Neutrophil (primary cell): Measurements from ENCODE around the gene HNRNPA1L2.
"Not testable (repeated sequence)": the region's sequence is repeated elsewhere in the genome, so short reads cannot be mapped to it uniquely, and the experiment has no call there.

Experiments
- H3K27ac ChIP-seq: fragments of 200-600 bp; sonication (generic); 2 replicates; pipeline ENCODE4 v1.5.1; 2016; ENCODE audit warnings: mild to moderate bottlenecking, moderate library complexity
- H3K27me3 ChIP-seq: fragments of 200-600 bp; sonication (generic); 2 replicates; pipeline ENCODE4 v1.6.0; 2016; ENCODE audit warnings: mild to moderate bottlenecking
- H3K36me3 ChIP-seq: fragments of 200-600 bp; sonication (generic); 2 replicates; pipeline ENCODE4 v1.5.1; 2017
- H3K4me1 ChIP-seq, 2 experiments: fragments of 200-600 bp in 1 of 2; sonication (generic) in 1 of 2; 1 replicate in 1 of 2; 2 replicates in 1 of 2; pipeline versions ENCODE4 v1.5.1 to v1.6.1; 2013 to 2016; ENCODE audit warnings: low read depth in 1 of 2, low read length in 1 of 2, mild to moderate bottlenecking in 1 of 2, moderate library complexity in 1 of 2; ENCODE audit not compliant: control insufficient read depth in 1 of 2, insufficient read depth in 1 of 2
- H3K4me3 ChIP-seq, 2 experiments: fragments of 200-600 bp in 1 of 2; sonication (generic) in 1 of 2; 1 replicate in 1 of 2; 2 replicates in 1 of 2; pipeline ENCODE4 v1.5.1; 2013 to 2016; ENCODE audit warnings: low read depth in 1 of 2, low read length in 1 of 2, mild to moderate bottlenecking in 1 of 2, moderate library complexity in 1 of 2
- H3K9me3 ChIP-seq: fragments of 200-600 bp; sonication (generic); 2 replicates; pipeline ENCODE4 v1.5.1; 2016
- CTCF ChIP-seq: fragments of 200-600 bp; sonication (generic); IDR thresholded peaks from 2 replicates; pipeline ENCODE4 v1.5.1; 2016; ENCODE audit warnings: antibody characterized with exemption

The HNRNPA1L2 gene

DNA sequence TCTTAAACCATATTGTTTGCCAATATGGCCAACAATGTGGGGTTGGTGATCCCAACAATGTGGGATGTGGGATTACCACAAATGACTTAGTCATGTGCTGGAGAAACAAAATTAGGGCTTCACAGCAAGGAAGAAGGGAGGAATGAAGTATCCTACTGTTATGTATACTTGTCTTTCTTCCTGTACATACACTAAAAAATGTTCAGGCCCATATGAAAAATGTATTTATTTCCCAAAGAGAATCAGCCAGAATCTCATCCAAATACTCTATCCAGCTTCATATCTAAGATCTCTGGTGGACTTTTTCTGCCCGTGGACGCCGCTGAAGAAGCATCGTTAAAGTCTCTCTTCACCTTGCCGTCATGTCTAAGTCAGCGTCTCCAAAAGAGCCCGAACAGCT is at the start of gene HNRNPA1L2:
HNRNPA1L2 (plus strand) TSS at position 301 of the 400 bp plus-strand sequence; CDS start at position 363, 62 bp downstream.
- no peak within 1 kb of the TSS for H3K27ac ChIP-seq
- no peaks in the 10 kb centered on the region for H3K4me1 ChIP-seq
- H3K4me3 ChIP-seq = no peak within 1 kb of the TSS
- no peaks in the 10 kb centered on the region for H3K9me3 ChIP-seq
- no peaks in the 10 kb centered on the region for H3K27me3 ChIP-seq
- peaks cover 4% of the 10 kb centered on the region for H3K36me3 ChIP-seq
- TF ChIP-seq CTCF = no peak

- H3K4me3 ChIP-seq, H3K36me3 ChIP-seq, H3K9me3 ChIP-seq: not testable (repeated sequence)
Measured at GRCh38 chr13:52593175-52593574, 49.1 kb upstream of the HNRNPA1L2 start.

GRCh38 chr13:52593812-52594211 is 48.4 kb upstream of the HNRNPA1L2 start:
- H3K4me1 ChIP-seq, H3K9me3 ChIP-seq, H3K4me3 ChIP-seq, H3K27ac ChIP-seq, H3K36me3 ChIP-seq: not testable (repeated sequence)
- peaks cover 16% of the 10 kb centered on the region for H3K27me3 ChIP-seq

More at GRCh38 chr13:52593175-52593574, 49.1 kb upstream of the HNRNPA1L2 start:
- H3K27me3 ChIP-seq, H3K27ac ChIP-seq, H3K4me1 ChIP-seq: not testable (repeated sequence)

DNA sequence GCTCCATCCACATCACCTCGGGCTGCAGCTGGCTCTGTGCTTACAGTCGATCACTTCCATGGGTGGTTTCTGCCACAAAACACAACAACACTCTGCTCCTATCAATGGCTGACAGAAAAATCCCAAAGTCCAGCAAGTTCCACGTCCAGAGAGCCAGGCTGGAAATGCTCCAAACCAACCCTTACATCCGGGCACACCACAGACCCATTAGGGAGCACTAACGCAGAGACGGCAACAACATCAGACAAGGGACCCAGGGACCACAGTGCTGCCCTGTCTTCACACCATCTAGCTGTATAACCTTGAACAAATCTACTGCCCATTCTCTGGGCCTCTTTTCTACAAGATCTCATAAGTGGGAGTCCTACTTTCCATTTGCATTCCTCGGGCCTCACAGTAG is 47.9 kb upstream of the HNRNPA1L2 start:
- H3K9me3 ChIP-seq, H3K4me3 ChIP-seq, H3K36me3 ChIP-seq, H3K27ac ChIP-seq, H3K4me1 ChIP-seq: not testable (repeated sequence)
- peaks cover 21% of the 10 kb centered on the region for H3K27me3 ChIP-seq

- Histone ChIP-seq H3K4me1 (peaks cover 11 to 12% of the 10 kb centered on the region in 2 experiments), H3K9me3 (no peaks in the 10 kb centered on the region), H3K36me3 (no peaks in the 10 kb centered on the region), H3K4me3 (no peak overlapping the region), H3K27me3 (peaks cover 49% of the 10 kb centered on the region), H3K27ac (no peak overlapping the region)
- TF ChIP-seq CTCF = no peak
Measured at GRCh38 chr13:52597676-52598075, 44.6 kb upstream of the HNRNPA1L2 start.

- H3K27ac ChIP-seq = no peak overlapping the region
- TF ChIP-seq CTCF = no peak
Measured at GRCh38 chr13:52599037-52599847, 43.0 kb upstream of the HNRNPA1L2 start.

DNA sequence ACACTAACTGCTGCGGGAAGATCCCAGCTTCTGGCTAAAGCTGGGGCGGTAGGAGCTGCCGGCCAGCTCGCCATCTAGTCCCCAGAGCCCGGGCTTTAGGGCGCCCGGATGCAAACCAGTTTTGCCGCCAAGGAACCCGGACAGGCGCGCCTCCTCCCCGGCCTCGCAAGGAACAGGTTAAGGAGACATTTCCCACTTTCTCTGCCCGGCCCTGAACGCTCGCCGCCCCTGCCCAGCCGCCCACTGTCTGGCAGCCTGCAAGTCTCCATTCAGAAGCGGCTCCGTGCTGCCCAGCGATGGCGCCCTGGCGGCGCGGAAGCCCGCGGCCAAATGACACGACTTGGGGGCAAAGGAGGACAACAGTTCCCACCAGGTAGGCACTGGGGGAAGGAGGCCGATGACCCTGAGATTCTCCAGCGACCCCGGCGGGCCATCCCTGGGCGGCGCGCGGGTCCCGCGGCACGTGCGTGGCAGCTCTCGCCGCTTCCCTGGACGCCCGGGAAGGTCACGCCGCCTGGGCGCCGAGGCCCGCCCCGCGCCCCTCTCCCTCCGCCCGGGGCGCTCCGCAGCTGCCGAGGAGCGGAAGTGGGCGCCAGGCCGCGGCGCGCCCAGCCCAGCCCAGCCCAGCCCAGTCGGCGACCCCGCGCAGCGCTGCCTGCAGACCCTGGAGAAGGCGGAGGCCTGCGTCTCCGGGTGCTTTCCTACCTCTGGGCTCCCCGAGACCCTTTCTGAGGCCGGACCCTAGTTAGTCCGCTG is 42.2 kb upstream of the HNRNPA1L2 start:
- Histone ChIP-seq H3K4me1 (peaks cover 11 to 12% of the 10 kb centered on the region in 2 experiments), H3K27ac (no peak overlapping the region), H3K27me3 (peaks cover 50% of the 10 kb centered on the region), H3K4me3 (peak overlapping the region in 1 of 2 experiments; percentile 12), H3K36me3 (no peaks in the 10 kb centered on the region), H3K9me3 (no peaks in the 10 kb centered on the region)
- TF ChIP-seq CTCF = no peak

More at GRCh38 chr13:52599037-52599847, 43.0 kb upstream of the HNRNPA1L2 start:
- H3K36me3 ChIP-seq = no peaks in the 10 kb centered on the region
- H3K27me3 ChIP-seq = peaks cover 50% of the 10 kb centered on the region
- H3K9me3 ChIP-seq = no peaks in the 10 kb centered on the region
- H3K4me1 ChIP-seq = peaks cover 11 to 12% of the 10 kb centered on the region in 2 experiments
- H3K4me3 ChIP-seq = peak overlapping the region in 1 of 2 experiments; percentile 12
